Measurements from ENCODE around the gene BRSK1.

- TF ChIP-seq CTCF (IDR thresholded peaks at IDR 0.05) = no peak
- no peak for TF ChIP-seq POLR2A (IDR thresholded peaks at IDR 0.05)
- TF ChIP-seq POLR2AphosphoS5 (IDR thresholded peaks at IDR 0.05; ENCODE audit: insufficient read depth in 1 of 2, low read depth in 1 of 2) = no peak
These were observed 41.4 kb downstream of the BRSK1 start, which contains the start of gene TMEM150B for GRCh38 chr19:55325172-55325571.

Measured in vagina (tissue), 2 donors.